Measurements from ENCODE around the gene TIMM29. TPM values are rescaled to one million over a fixed set of nuclear protein-coding genes. Genes with fewer than 3 reads are reported as not detected.

The TIMM29 gene
- total and polyA plus RNA-seq, 2 donors (not counting 1 experiment from before 2014, with no cell fraction given), result 8.4 to 24.2 TPM

DNA sequence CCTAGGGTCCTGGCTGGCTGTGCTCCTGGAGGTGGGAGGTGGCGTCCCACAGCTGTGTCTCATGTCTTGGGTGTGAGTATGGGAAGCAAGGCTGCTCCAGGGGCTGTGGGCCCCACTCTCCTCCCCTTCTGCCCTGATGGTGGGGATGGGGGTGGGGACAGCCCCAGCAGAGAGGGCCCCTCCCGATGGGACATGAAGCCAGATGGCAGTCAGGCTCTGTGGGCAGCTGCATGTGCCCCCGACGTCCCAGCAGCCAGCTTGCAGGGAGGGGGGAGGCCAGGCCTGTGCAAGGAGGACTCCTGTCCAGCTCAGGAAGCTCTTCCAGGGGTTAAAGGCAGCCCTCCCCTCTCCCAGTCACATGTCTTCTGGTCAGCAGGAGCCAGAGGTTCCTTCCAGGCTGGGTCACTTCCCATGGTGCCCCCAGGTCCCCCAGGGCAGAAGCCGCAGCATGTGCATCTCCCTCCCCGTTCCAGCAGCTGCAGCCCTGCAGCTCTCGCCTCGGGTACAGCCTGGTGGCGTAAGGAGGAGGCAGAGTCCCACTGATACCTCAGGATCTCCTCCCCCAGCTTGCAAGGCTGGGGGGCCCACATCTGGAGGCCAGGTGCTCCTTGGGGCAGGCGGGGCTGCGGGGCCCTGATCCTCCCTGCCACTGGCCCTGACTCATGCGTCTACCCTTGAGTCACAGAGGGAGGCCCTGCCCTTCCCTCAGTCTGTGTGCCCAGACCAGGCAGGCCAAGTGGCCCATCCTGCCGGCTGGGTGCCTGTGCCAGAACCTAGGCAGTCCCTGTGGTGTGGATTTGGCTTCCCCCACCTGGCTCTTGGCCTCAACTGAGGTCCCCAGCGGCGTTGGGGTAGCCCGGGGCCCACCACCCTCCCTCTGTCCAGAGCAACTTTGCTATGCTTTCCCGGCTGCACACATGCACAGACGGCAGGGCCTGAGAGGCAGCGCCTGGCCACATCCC is 13.2 kb upstream of the TIMM29 start:
- no peaks in the 10 kb centered on the region for H3K79me2 ChIP-seq (ENCODE audit: control insufficient read depth, insufficient read depth, low read length)
- intact Hi-C loops (cut with micrococcal nuclease), result no loop called here
- H3K36me3 ChIP-seq (replicated peaks in 1 of 2; ENCODE audit: control extremely low read depth in 1 of 2, control insufficient read depth in 1 of 2, extremely low read depth in 1 of 2, insufficient read depth in 2 of 2, low read length in 1 of 2), result peaks cover 0 to 38% of the 10 kb centered on the region in 2 experiments
- Mint-ChIP-seq H3K27me3 (no peaks in the 10 kb centered on the region), H3K27ac (no peak overlapping the region), H3K4me3 (no peak overlapping the region), H3K9me3 (ENCODE audit: insufficient read depth) (no peaks in the 10 kb centered on the region), H3K4me1 (peaks cover 4% of the 10 kb centered on the region)
- POLR2A ChIA-PET, result no interaction called here
- H4K20me1 ChIP-seq (ENCODE audit: control insufficient read depth, insufficient read depth, low read length, poor library complexity, severe bottlenecking), result no peaks in the 10 kb centered on the region
- H3K9me3 ChIP-seq (ENCODE audit: control extremely low read depth in 1 of 3, control insufficient read depth in 2 of 3, insufficient read depth in 1 of 3, low read length in 2 of 3), result no peaks in the 10 kb centered on the region
- DNase-seq, result no peak
- H3K9ac ChIP-seq (ENCODE audit: low read length), result no peak overlapping the region
- TF ChIP-seq, protein P1, sequence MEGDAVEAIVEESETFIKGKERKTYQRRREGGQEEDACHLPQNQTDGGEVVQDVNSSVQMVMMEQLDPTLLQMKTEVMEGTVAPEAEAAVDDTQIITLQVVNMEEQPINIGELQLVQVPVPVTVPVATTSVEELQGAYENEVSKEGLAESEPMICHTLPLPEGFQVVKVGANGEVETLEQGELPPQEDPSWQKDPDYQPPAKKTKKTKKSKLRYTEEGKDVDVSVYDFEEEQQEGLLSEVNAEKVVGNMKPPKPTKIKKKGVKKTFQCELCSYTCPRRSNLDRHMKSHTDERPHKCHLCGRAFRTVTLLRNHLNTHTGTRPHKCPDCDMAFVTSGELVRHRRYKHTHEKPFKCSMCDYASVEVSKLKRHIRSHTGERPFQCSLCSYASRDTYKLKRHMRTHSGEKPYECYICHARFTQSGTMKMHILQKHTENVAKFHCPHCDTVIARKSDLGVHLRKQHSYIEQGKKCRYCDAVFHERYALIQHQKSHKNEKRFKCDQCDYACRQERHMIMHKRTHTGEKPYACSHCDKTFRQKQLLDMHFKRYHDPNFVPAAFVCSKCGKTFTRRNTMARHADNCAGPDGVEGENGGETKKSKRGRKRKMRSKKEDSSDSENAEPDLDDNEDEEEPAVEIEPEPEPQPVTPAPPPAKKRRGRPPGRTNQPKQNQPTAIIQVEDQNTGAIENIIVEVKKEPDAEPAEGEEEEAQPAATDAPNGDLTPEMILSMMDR (IDR thresholded peaks at IDR 0.05), result no peak
- TF ChIP-seq EZH2 (IDR thresholded peaks at IDR 0.05; ENCODE audit: borderline replicate concordance, insufficient read depth, low read depth, low read length, poor library complexity, severe bottlenecking), result no peak
- H3K27ac ChIP-seq (ENCODE audit: low read length in 2 of 2), result no peak overlapping the region
- no peaks in the 10 kb centered on the region for H3K4me1 ChIP-seq (ENCODE audit: control insufficient read depth in 2 of 2, insufficient read depth in 2 of 2, low read length in 2 of 2)
- ATAC-seq (ENCODE audit: low read depth), result no peak
- no peaks in the 10 kb centered on the region for H3K27me3 ChIP-seq (replicated peaks in 1 of 4; ENCODE audit: control extremely low read depth in 1 of 4, control insufficient read depth in 3 of 4, insufficient read depth in 4 of 4, low read length in 3 of 4)
- CTCF ChIA-PET, result no interaction called here
- no peak overlapping the region for H2AFZ ChIP-seq (ENCODE audit: insufficient read depth, low read depth, low read length, poor library complexity, severe bottlenecking)
- 97% methylated on average over 19 of the region's 19 CpGs for WGBS (ENCODE audit: insufficient coverage)
- no peak overlapping the region for H3K4me2 ChIP-seq (replicated peaks; ENCODE audit: low read depth, low read length, poor library complexity, severe bottlenecking)
- no peak overlapping the region for H3K4me3 ChIP-seq (ENCODE audit: control extremely low read depth in 1 of 5, extremely low read depth in 1 of 5, insufficient read depth in 1 of 5, low read depth in 2 of 5, low read length in 4 of 5)

DNA sequence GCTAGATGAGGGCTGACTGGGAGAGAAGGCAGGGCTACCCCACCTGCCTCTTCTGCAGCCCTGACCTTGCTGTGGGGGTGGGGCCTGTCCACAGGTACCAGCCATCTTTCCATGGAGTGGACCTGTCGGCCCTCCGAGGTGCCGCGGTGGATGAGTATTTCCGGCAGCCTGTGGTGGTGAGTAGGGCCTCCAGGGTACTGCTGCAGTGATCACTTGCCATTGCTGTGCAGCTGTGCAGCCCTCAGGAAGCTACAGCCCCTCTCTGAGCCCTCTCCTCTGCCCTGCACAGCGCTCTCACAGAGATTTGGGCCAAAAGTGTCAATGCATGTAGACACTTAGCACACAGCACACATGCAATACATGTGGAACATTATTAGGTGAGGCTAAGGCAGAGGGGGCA is 12.0 kb upstream of the TIMM29 start:
- ChIA-PET CTCF (no interaction called here), POLR2A (no interaction called here)
- H3K9me3 Mint-ChIP-seq (ENCODE audit: insufficient read depth), result no peaks in the 10 kb centered on the region
- no peak for DNase-seq
- H3K27me3 ChIP-seq (replicated peaks in 1 of 4; ENCODE audit: control extremely low read depth in 1 of 4, control insufficient read depth in 3 of 4, insufficient read depth in 4 of 4, low read length in 3 of 4), result no peaks in the 10 kb centered on the region
- no peaks in the 10 kb centered on the region for H3K27me3 Mint-ChIP-seq
- intact Hi-C loops (cut with micrococcal nuclease), result no loop called here
- H2AFZ ChIP-seq (ENCODE audit: insufficient read depth, low read depth, low read length, poor library complexity, severe bottlenecking), result no peak overlapping the region
- H3K27ac Mint-ChIP-seq, result no peak overlapping the region
- H3K79me2 ChIP-seq (ENCODE audit: control insufficient read depth, insufficient read depth, low read length), result no peaks in the 10 kb centered on the region
- no peaks in the 10 kb centered on the region for H3K9me3 ChIP-seq (ENCODE audit: control extremely low read depth in 1 of 3, control insufficient read depth in 2 of 3, insufficient read depth in 1 of 3, low read length in 2 of 3)
- H3K4me2 ChIP-seq (replicated peaks; ENCODE audit: low read depth, low read length, poor library complexity, severe bottlenecking), result no peak overlapping the region
- H3K36me3 ChIP-seq (replicated peaks in 1 of 2; ENCODE audit: control extremely low read depth in 1 of 2, control insufficient read depth in 1 of 2, extremely low read depth in 1 of 2, insufficient read depth in 2 of 2, low read length in 1 of 2), result peaks cover 0 to 40% of the 10 kb centered on the region in 2 experiments
- H4K20me1 ChIP-seq (ENCODE audit: control insufficient read depth, insufficient read depth, low read length, poor library complexity, severe bottlenecking), result no peaks in the 10 kb centered on the region
- no peak overlapping the region for H3K27ac ChIP-seq (ENCODE audit: low read length in 2 of 2)
- H3K4me3 ChIP-seq (ENCODE audit: control extremely low read depth in 1 of 5, extremely low read depth in 1 of 5, insufficient read depth in 1 of 5, low read depth in 2 of 5, low read length in 4 of 5), result no peak overlapping the region
- no peak overlapping the region for H3K4me3 Mint-ChIP-seq
- no peak for TF ChIP-seq EZH2 (IDR thresholded peaks at IDR 0.05; ENCODE audit: borderline replicate concordance, insufficient read depth, low read depth, low read length, poor library complexity, severe bottlenecking)
- TF ChIP-seq, protein P1 (IDR thresholded peaks at IDR 0.05), result no peak
- no peak overlapping the region for H3K9ac ChIP-seq (ENCODE audit: low read length)
- no peaks in the 10 kb centered on the region for H3K4me1 ChIP-seq (ENCODE audit: control insufficient read depth in 2 of 2, insufficient read depth in 2 of 2, low read length in 2 of 2)
- peaks cover 4% of the 10 kb centered on the region for H3K4me1 Mint-ChIP-seq
- no peak for ATAC-seq (ENCODE audit: low read depth)
- 100% methylated on average over 3 of the region's 6 CpGs for WGBS (ENCODE audit: insufficient coverage)

Measured in B cell (primary cell).